NCI-H82 treated with DMSO at 0.1 percent for 48 hours (cell line): ENCODE data around the gene RIMBP3C.
A peak's percentile ranks its signal among the peaks of the same experiment; 100 is the strongest.
"Not testable (repeated sequence)": the region's sequence is repeated elsewhere in the genome, so short reads cannot be mapped to it uniquely, and the experiment has no call there.

Experiments used
- DNase-seq: peaks from one replicate; lab custom pipeline; 2025; ENCODE audit not compliant: unreplicated experiment; lab: John Stamatoyannopoulos, UW

RIMBP3C gene

GRCh38 chr22:21573293-21573734, 22.1 kb upstream of the RIMBP3C start:
- DNase-seq: no peak

DNA sequence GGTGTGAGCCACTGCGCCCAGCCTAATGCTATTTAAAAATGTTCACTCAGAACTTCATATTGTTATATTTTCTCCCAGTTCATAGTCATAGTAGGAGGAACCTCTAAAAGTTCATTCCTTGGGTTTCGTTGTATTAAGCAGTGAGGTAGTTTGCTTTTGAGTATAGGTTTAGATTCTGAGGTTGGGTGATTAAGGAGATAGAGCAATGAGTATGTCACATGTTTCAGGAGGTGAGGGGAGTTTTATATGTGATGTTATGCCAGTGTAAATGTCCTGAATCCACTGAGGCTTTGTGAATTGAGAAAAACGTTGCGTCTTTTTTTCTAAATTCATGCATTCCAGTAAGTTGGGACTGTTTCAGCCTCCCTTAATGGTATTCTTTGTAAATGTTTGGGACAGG, 20.4 kb upstream of the RIMBP3C start:
- DNase-seq: no peak

GRCh38 chr22:21570398-21570797, 19.1 kb upstream of the RIMBP3C start:
- DNase-seq: no peak

DNA sequence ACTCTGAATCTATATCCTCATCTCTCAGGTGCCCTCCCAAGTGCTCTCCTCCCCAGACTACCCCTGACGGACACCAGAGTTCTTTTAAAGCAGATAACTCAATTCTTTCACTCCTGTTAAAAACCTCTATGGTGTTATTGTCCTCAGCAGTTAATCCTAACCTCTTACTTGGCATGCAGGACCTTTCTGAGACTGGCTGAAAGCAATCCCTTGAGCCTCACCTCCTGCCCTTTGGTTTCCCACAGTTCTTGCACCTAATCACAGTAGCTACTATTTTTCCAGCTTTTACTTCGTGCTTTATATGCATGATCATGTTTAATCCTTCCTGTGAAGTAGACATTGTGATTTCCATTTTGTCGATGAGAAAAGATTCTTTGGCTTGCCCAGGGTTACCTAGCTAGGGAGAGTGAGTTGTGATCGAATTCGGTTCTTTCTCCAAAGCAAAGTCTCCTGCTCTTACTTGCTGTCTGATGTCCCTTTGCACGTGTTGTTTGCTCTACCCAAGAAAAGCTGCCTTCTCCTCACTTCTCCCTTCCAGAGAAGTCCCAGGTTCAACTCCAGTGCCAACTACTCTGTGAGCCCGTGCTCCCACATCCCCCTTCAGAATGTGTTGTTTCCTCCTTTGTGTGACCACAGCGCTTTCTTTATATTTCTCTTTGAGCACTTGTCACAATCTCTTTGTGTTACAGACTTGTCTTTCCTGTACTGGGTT, 18.4 kb upstream of the RIMBP3C start:
- DNase-seq: no peak

DNA sequence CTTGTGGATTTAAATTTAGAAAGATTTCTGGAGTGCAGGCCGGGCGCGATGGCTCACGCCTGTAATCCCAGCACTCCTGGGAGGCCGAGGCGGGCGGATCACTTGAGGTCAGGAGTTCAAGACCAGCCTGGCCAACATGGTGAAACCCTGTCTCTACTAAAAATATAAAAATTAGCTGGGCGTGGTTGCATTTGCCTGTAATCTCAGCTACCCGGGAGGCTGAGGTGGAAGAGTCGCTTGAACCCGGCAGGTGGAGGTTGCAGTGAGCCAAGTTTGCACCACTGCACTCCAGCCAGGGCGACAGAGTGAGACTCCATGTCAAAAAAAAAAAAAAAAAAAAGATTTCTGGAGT, 17.8 kb upstream of the RIMBP3C start:
- not testable (repeated sequence) for DNase-seq

DNA sequence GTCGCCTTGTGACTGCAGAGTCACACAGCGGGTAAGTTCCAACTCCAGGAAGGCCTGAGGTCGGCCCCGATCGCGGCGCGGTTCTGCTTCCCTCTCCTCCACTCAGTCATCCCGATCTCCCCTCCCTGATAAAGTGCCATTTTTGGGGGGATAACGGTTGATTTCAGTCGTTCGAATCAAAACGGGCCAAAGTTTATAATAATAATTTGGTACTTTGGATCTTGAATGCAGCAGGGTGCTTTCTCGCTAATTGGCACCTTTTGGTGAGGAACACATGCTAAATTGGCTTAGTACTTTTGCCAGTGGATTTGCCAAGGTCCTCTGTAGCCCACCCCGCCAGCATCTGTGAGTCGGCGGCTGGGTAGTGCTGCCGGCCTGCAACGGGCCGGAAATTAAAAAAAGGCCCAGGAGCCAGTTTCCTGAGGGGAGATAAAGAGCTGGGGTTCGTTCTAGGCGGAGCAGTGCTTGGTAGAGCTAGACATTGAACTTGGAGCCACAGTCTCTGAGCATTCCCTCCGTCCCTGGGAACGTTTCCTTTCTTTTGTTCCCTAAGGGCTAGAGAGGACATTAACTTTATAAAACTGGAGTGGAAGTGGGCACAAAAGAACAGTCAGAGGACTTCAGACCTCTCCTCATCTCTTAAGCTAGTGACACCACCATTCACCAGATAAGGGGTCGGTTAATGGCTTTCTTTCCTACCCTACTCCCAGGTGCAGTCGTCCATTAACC, 17.2 kb upstream of the RIMBP3C start:
- no peak for DNase-seq

- peak; percentile 27 for DNase-seq
Observed at GRCh38 chr22:21567456-21568346, 16.4 kb upstream of the RIMBP3C start, which contains the start of gene UBE2L3. TSS of gene UBE2L3 (plus strand) at chr22:21567714. CDS start at chr22:21567745, 31 bp downstream.

DNA sequence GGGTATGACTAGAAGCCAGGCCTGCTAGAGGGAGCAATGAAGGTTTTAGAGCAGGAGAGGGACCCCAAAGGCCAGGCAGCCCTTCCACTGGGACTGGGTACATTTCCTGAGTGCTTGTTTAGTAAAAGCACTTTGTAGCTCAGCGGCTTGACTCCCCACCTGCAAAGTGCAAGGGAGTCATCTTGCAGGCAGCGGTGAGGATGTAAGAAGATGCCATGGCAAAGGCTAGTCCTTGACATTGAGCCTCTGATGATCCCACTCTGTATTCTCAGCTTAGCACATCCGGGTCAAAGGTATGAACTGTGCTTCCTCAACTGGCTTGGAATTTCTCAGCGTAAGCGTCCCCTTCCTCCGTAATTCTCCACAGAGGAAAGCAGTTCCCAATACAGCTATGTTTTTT, 13.2 kb upstream of the RIMBP3C start:
- no peak for DNase-seq

GRCh38 chr22:21563912-21564311, 12.7 kb upstream of the RIMBP3C start:
- no peak for DNase-seq

- DNase-seq: not testable (repeated sequence)
Observed at GRCh38 chr22:21560657-21561056, 9.4 kb upstream of the RIMBP3C start.

DNA sequence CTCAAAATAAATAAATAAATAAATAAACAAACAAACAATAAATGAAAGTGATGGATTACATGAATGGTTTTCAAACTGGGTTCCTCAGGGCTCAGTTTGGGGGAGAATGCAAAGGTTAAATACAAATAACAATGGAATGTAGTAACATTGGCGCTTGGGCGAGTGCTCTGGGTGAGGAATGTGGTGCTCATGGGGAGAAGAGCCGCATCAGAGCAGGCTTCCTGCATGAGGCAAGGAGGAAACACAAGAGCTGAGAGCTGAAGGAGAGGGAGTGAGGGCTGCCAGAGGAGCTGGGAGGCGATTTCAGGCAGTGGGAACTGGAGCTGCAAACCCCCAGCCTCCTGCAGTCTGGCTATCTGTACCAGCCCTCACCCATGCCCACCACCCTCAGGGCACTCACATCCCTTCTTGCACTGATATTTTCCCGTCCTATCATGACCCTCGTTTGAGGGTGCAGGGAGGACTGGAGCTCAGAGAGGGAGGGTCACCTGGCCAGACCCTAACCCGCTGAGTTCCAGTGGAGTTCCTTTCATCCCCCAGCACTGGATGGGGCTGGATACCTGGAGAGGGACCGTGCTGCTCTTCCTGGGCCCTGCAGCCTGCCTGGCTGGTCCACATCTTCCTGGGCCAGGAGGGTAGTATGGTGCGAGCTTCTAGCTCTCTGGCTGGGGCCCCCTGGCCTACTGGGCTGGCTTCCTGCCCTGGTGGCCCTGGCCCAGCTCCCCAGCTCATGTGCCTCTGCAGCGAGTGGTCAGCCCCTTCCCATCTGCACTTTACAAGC, 8.3 kb upstream of the RIMBP3C start:
- DNase-seq: not testable (repeated sequence)

DNA sequence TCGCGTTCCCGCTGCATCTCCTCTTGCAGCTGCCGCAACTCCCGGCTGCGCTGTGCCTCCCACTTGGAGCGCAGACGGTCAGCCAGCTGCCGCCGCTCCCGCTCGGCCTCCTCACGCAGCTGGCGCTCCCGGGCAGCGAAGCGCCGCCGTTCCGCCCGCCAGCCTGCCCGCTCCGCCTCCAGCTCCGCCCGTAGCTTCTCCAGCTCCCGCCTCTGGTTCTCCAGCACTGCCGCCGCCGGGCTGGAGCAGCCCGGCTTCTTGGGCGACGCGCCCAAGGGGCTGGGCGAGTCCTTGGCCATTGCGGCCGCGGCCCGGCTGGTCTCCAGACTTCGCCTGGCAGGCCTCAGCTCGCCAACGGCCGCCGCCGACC, 598 bp downstream of the RIMBP3C start:
- not testable (repeated sequence) for DNase-seq

GRCh38 chr22:21550008-21550677, 1.1 kb downstream of the RIMBP3C start:
- not testable (repeated sequence) for DNase-seq

- DNase-seq: not testable (repeated sequence)
Observed at GRCh38 chr22:21549558-21549957, 1.7 kb downstream of the RIMBP3C start.

- DNase-seq: not testable (repeated sequence)
Observed at GRCh38 chr22:21544432-21545322, 6.6 kb downstream of the RIMBP3C start.

DNA sequence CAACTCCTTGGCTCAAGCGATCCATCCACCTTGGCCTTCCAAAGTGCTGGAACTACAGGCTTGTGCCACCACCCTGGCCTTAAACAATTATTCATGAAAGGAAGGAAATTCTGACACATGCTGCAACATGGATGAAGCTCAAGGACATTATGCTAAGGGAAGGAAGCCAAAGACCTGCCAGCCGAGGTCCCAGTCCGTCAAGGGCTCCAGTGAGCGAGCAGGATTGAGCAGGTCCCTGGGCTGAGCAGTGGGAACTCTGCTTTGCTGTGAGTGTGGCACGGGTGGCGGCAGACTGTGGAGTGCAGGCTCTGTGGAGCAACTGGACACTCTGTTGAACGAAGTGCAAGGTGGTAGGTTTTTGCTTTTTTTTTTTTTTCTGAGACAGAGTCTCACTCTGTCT, 11.4 kb downstream of the RIMBP3C start:
- not testable (repeated sequence) for DNase-seq

DNA sequence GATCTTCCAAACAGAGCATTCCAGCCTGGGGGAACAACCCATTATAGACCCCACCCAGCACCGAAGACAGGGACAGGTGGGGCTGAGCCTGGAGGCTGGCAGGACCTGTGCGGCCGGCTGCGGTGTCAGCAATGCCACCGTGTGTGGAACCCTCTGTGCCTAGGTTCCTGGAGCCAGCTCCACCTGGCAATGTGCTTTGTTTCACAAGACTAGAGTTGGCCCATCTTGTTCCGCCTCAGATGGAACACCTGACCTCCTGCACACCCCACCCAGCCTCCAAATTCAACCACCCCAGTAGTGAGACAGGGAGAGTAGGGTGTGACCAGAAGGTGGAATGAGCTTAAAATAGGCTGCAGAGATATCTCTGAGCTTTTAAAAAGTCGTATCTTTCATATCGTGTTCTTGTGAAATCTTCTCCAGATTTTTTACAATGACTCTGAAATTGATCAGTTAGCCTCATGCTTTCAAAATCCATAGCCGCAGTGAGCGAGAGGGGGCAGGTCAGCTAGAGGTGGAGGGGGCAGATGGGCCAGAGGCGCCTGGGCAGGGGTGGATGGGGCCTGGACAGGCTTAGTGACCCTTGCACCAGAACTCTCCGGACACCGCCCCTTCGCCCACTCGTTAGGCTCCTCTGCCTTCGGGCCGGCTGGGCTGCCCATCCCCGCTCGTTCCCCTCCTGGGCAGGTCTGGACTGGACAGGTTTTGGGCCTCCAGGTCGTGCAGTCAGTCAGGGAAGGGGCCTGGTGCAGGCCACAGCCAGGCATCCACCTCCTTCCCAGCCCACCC, 18.2 kb downstream of the RIMBP3C start:
- DNase-seq: not testable (repeated sequence)

- not testable (repeated sequence) for DNase-seq
Observed at GRCh38 chr22:21531525-21531924, 19.7 kb downstream of the RIMBP3C start.
